Naive thymus-derived CD4-positive, alpha-beta T cell (primary cell): ENCODE results near the gene DPP7. TPM values are rescaled to one million over a fixed set of nuclear protein-coding genes. Genes with fewer than 3 reads are reported as not detected.

ENCODE experiments used
- polyA plus RNA-seq, 2 donors: library from polyadenylated mRNA; unstranded; fragments of 300-500 nt; fragmentation: Illumina TruSeq; gene quantifications; one replicate each; pipeline ENCODE4 v1.2.3, GENCODE V29; 2021
- total RNA-seq, 6 experiments: library from RNA in 5 of 6; stranded (reverse) in 5 of 6; gene quantifications; 1 replicate in 5 of 6; 2 replicates in 1 of 6; pipeline ENCODE4 v1.2.3 and lab custom pipeline; 2021 to 2026

The DPP7 gene
- total and polyA plus RNA-seq, 7 experiments from 2014 or later = 86.9 to 328 (median 270) TPM

Other genes starting within 250 kb of the DPP7 start
Only the 30 nearest of the 33 such genes appear.
- 100 to 1,000 TPM in 1 of 5 experiments, 10 to 100 TPM in 4; 54.3 to 105 (median 94.5) TPM for gene FBXW5, start 170.0 kb downstream of the DPP7 start, total RNA-seq
- gene FBXW5, start 170.0 kb downstream of the DPP7 start, polyA plus RNA-seq = 100 to 1,000 TPM in 1 of 2 donors, 10 to 100 TPM in 1; 59.1 to 113 TPM
- 1 to 10 TPM in 3 of 5 experiments, under 1 TPM in 2; 0.77 to 3.6 (median 1.4) TPM for gene C8G, start 169.5 kb downstream of the DPP7 start, total RNA-seq
- not detected for gene C8G, start 169.5 kb downstream of the DPP7 start, polyA plus RNA-seq
- gene LCN12, start 162.5 kb downstream of the DPP7 start, total RNA-seq = 1 to 10 TPM in 4 of 5 experiments, under 1 TPM in 1; 0.89 to 4.9 (median 2.6) TPM
- gene LCN12, start 162.5 kb downstream of the DPP7 start, polyA plus RNA-seq = not detected
- gene PTGDS, start 137.2 kb downstream of the DPP7 start, total RNA-seq = 10 to 100 TPM in 1 of 5 experiments, 1 to 10 TPM in 3, under 1 TPM in 1; 0.97 to 68.7 (median 4.3) TPM
- gene PTGDS, start 137.2 kb downstream of the DPP7 start, polyA plus RNA-seq = not detected
- gene LCNL1, start 131.7 kb downstream of the DPP7 start, total RNA-seq = 1 to 10 TPM in 1 of 5 experiments, under 1 TPM in 2, not detected in 2; 0.12 to 1.9 (median 0.13) TPM
- gene LCNL1, start 131.7 kb downstream of the DPP7 start, polyA plus RNA-seq = not detected
- 10 to 100 TPM; 54.8 to 78.2 (median 68.0) TPM for gene PAXX, start 122.3 kb downstream of the DPP7 start, total RNA-seq
- gene PAXX, start 122.3 kb downstream of the DPP7 start, polyA plus RNA-seq = 10 to 100 TPM; 49.3 to 59.1 TPM
- 10 to 100 TPM in 1 of 5 experiments, 1 to 10 TPM in 1, under 1 TPM in 2, not detected in 1; 0.46 to 13.0 (median 1.4) TPM for gene CLIC3, start 118.2 kb downstream of the DPP7 start, total RNA-seq
- gene CLIC3, start 118.2 kb downstream of the DPP7 start, polyA plus RNA-seq = under 1 TPM; 0.31 to 0.77 TPM
- 100 to 1,000 TPM in 1 of 5 experiments, 10 to 100 TPM in 4; 18.4 to 112 (median 26.7) TPM for gene ABCA2, start 86.5 kb downstream of the DPP7 start, total RNA-seq
- gene ABCA2, start 86.5 kb downstream of the DPP7 start, polyA plus RNA-seq = 1 to 10 TPM; 1.8 to 2.5 TPM
- 1 to 10 TPM in 1 of 5 experiments, under 1 TPM in 3, not detected in 1; 0.27 to 4.6 (median 0.50) TPM for gene FUT7, start 82.6 kb downstream of the DPP7 start, total RNA-seq
- under 1 TPM; 0.06 to 0.25 TPM for gene FUT7, start 82.6 kb downstream of the DPP7 start, polyA plus RNA-seq
- 10 to 100 TPM in 2 of 5 experiments, 1 to 10 TPM in 3; 2.3 to 37.5 (median 7.4) TPM for gene NPDC1, start 68.6 kb downstream of the DPP7 start, total RNA-seq
- 1 to 10 TPM in 1 of 2 donors, under 1 TPM in 1; 0.36 to 1.2 TPM for gene NPDC1, start 68.6 kb downstream of the DPP7 start, polyA plus RNA-seq
- not detected for gene ENTPD2, start 60.7 kb downstream of the DPP7 start, total RNA-seq
- gene ENTPD2, start 60.7 kb downstream of the DPP7 start, polyA plus RNA-seq = not detected
- 10 to 100 TPM in 1 of 5 experiments, 1 to 10 TPM in 1, under 1 TPM in 3; 0.16 to 22.1 (median 0.74) TPM for gene SAPCD2, start 44.2 kb downstream of the DPP7 start, total RNA-seq
- gene SAPCD2, start 44.2 kb downstream of the DPP7 start, polyA plus RNA-seq = under 1 TPM in 1 of 2 donors, not detected in 1; 0.18 TPM
- 10 to 100 TPM; 11.6 to 27.6 (median 15.2) TPM for gene UAP1L1, start 37.2 kb downstream of the DPP7 start, total RNA-seq
- gene UAP1L1, start 37.2 kb downstream of the DPP7 start, polyA plus RNA-seq = 1 to 10 TPM in 1 of 2 donors, under 1 TPM in 1; 0.71 to 1.4 TPM
- 10 to 100 TPM; 57.3 to 74.2 (median 70.2) TPM for gene MAN1B1, start 27.7 kb downstream of the DPP7 start, total RNA-seq
- gene MAN1B1, start 27.7 kb downstream of the DPP7 start, polyA plus RNA-seq = 10 to 100 TPM; 36.0 to 51.2 TPM
- not detected for gene GRIN1, start 24.4 kb upstream of the DPP7 start, total RNA-seq
- not detected for gene GRIN1, start 24.4 kb upstream of the DPP7 start, polyA plus RNA-seq
- under 1 TPM in 1 of 5 experiments, not detected in 4; 0.42 TPM for gene LRRC26, start 55.3 kb upstream of the DPP7 start, total RNA-seq
- gene LRRC26, start 55.3 kb upstream of the DPP7 start, polyA plus RNA-seq = not detected
- not detected for gene TMEM210, start 57.3 kb upstream of the DPP7 start, total RNA-seq
- not detected for gene TMEM210, start 57.3 kb upstream of the DPP7 start, polyA plus RNA-seq
- 100 to 1,000 TPM in 4 of 5 experiments, 10 to 100 TPM in 1; 77.3 to 147 (median 134) TPM for gene ANAPC2, start 73.8 kb upstream of the DPP7 start, total RNA-seq
- gene ANAPC2, start 73.8 kb upstream of the DPP7 start, polyA plus RNA-seq = 1 to 10 TPM; 7.4 to 7.8 TPM
- gene SSNA1, start 73.9 kb upstream of the DPP7 start, total RNA-seq = 10 to 100 TPM; 37.9 to 75.6 (median 46.8) TPM
- gene SSNA1, start 73.9 kb upstream of the DPP7 start, polyA plus RNA-seq = 100 to 1,000 TPM; 106 to 133 TPM
- 10 to 100 TPM in 1 of 5 experiments, 1 to 10 TPM in 4; 7.1 to 13.5 (median 8.5) TPM for gene TPRN, start 86.0 kb upstream of the DPP7 start, total RNA-seq
- under 1 TPM; 0.35 to 0.54 TPM for gene TPRN, start 86.0 kb upstream of the DPP7 start, polyA plus RNA-seq
- gene TMEM203, start 90.9 kb upstream of the DPP7 start, total RNA-seq = 10 to 100 TPM; 22.6 to 43.2 (median 34.7) TPM
- 100 to 1,000 TPM; 156 to 172 TPM for gene TMEM203, start 90.9 kb upstream of the DPP7 start, polyA plus RNA-seq
- gene NDOR1, start 91.0 kb upstream of the DPP7 start, total RNA-seq = 10 to 100 TPM; 32.2 to 42.0 (median 34.0) TPM
- 10 to 100 TPM in 1 of 2 donors, 1 to 10 TPM in 1; 4.5 to 10.3 TPM for gene NDOR1, start 91.0 kb upstream of the DPP7 start, polyA plus RNA-seq
- gene RNF208, start 107.5 kb upstream of the DPP7 start, total RNA-seq = 1 to 10 TPM in 4 of 5 experiments, under 1 TPM in 1; 0.85 to 4.3 (median 1.2) TPM
- gene RNF208, start 107.5 kb upstream of the DPP7 start, polyA plus RNA-seq = not detected
- under 1 TPM in 3 of 5 experiments, not detected in 2; 0.45 to 0.63 (median 0.46) TPM for gene CYSRT1, start 110.4 kb upstream of the DPP7 start, total RNA-seq
- under 1 TPM in 1 of 2 donors, not detected in 1; 0.52 TPM for gene CYSRT1, start 110.4 kb upstream of the DPP7 start, polyA plus RNA-seq
- under 1 TPM in 1 of 5 experiments, not detected in 4; 0.12 TPM for gene RNF224, start 112.8 kb upstream of the DPP7 start, total RNA-seq
- gene RNF224, start 112.8 kb upstream of the DPP7 start, polyA plus RNA-seq = not detected
- under 1 TPM in 2 of 5 experiments, not detected in 3; 0.16 TPM for gene SLC34A3, start 116.2 kb upstream of the DPP7 start, total RNA-seq
- gene SLC34A3, start 116.2 kb upstream of the DPP7 start, polyA plus RNA-seq = not detected
- gene TUBB4B, start 126.6 kb upstream of the DPP7 start, total RNA-seq = 100 to 1,000 TPM in 1 of 5 experiments, 10 to 100 TPM in 4; 44.2 to 260 (median 87.5) TPM
- gene TUBB4B, start 126.6 kb upstream of the DPP7 start, polyA plus RNA-seq = 10 to 100 TPM; 17.5 to 49.9 TPM
- not detected for gene STPG3, start 136.6 kb upstream of the DPP7 start, total RNA-seq
- not detected for gene STPG3, start 136.6 kb upstream of the DPP7 start, polyA plus RNA-seq
- 10 to 100 TPM; 33.4 to 64.2 (median 38.9) TPM for gene NELFB, start 140.6 kb upstream of the DPP7 start, total RNA-seq
- gene NELFB, start 140.6 kb upstream of the DPP7 start, polyA plus RNA-seq = 10 to 100 TPM; 22.9 to 36.5 TPM
- gene TOR4A, start 163.0 kb upstream of the DPP7 start, total RNA-seq = 10 to 100 TPM in 2 of 5 experiments, 1 to 10 TPM in 2, under 1 TPM in 1; 0.84 to 16.6 (median 2.3) TPM
- gene TOR4A, start 163.0 kb upstream of the DPP7 start, polyA plus RNA-seq = under 1 TPM in 1 of 2 donors, not detected in 1; 0.07 TPM